ENCODE measurements around the gene GRIK4. TPM values are rescaled to one million over a fixed set of nuclear protein-coding genes. Genes with fewer than 3 reads are reported as not detected.

The GRIK4 gene
- total RNA-seq, 2 donors from 2014 or later: 0.05 to 1.7 TPM

GRCh38 chr11:120956710-120957495 lies 445.4 kb downstream of the GRIK4 start:
- no peaks in the 10 kb centered on the region for H3K4me1 ChIP-seq (replicated peaks)
- no peaks in the 10 kb centered on the region for H3K9me3 ChIP-seq
- no peaks in the 10 kb centered on the region for H3K27me3 ChIP-seq (replicated peaks; ENCODE audit: insufficient read depth)
- no peak overlapping the region for H3K27ac ChIP-seq
- no peaks in the 10 kb centered on the region for H3K36me3 ChIP-seq
- H3K4me3 ChIP-seq: no peak overlapping the region
- WGBS: 87% methylated on average over 16 of the region's 16 CpGs
- intact Hi-C loops (cut with DNase I): loop anchor here (10.0 kb wide), 1 partner anchor 158 kb away; no protein-coding TSS in a partner anchor
- TF ChIP-seq CTCF (IDR thresholded peaks at IDR 0.05) (no peak), POLR2A (IDR thresholded peaks at IDR 0.05) (no peak), POLR2AphosphoS5 (IDR thresholded peaks at IDR 0.05) (no peak)
- DNase-seq (ENCODE audit: low spot score): no peak

GRCh38 chr11:120958185-120958584 lies 446.6 kb downstream of the GRIK4 start:
- no peak for DNase-seq (ENCODE audit: low spot score)
- Histone ChIP-seq H3K36me3 (no peaks in the 10 kb centered on the region), H3K4me1 (replicated peaks) (no peaks in the 10 kb centered on the region), H3K9me3 (no peaks in the 10 kb centered on the region), H3K4me3 (no peak overlapping the region), H3K27ac (no peak overlapping the region), H3K27me3 (replicated peaks; ENCODE audit: insufficient read depth) (no peaks in the 10 kb centered on the region)
- 96% methylated on average over 14 of the region's 14 CpGs for WGBS
- intact Hi-C loops (cut with DNase I): loop anchor here (10.0 kb wide), 1 partner anchor 157 kb away; no protein-coding TSS in a partner anchor
- no peak for TF ChIP-seq POLR2AphosphoS5 (IDR thresholded peaks at IDR 0.05)
- TF ChIP-seq CTCF (IDR thresholded peaks at IDR 0.05): no peak
- TF ChIP-seq POLR2A (IDR thresholded peaks at IDR 0.05): no peak

- Histone ChIP-seq H3K9me3 (no peaks in the 10 kb centered on the region), H3K27me3 (replicated peaks; ENCODE audit: insufficient read depth) (no peaks in the 10 kb centered on the region), H3K27ac (no peak overlapping the region), H3K36me3 (no peaks in the 10 kb centered on the region), H3K4me3 (no peak overlapping the region), H3K4me1 (replicated peaks) (no peaks in the 10 kb centered on the region)
- WGBS: 83% methylated on average over 3 of the region's 3 CpGs
- intact Hi-C loops (cut with DNase I): loop anchor here (10.0 kb wide), 1 partner anchor 156 kb away; no protein-coding TSS in a partner anchor
- no peak for DNase-seq (ENCODE audit: low spot score)
- TF ChIP-seq CTCF (IDR thresholded peaks at IDR 0.05): no peak
- TF ChIP-seq POLR2AphosphoS5 (IDR thresholded peaks at IDR 0.05): no peak
- TF ChIP-seq POLR2A (IDR thresholded peaks at IDR 0.05): no peak
Observed at GRCh38 chr11:120959189-120959588, 447.6 kb downstream of the GRIK4 start.

GRCh38 chr11:120964857-120965256 lies 453.3 kb downstream of the GRIK4 start:
- 100% methylated on average over 1 of the region's 1 CpG for WGBS

More at GRCh38 chr11:120964857-120965256, 453.3 kb downstream of the GRIK4 start:
- DNase-seq (ENCODE audit: low spot score): no peak
- no peaks in the 10 kb centered on the region for H3K9me3 ChIP-seq
- H3K36me3 ChIP-seq: no peaks in the 10 kb centered on the region
- intact Hi-C loops (cut with DNase I): no loop called here
- no peaks in the 10 kb centered on the region for H3K4me1 ChIP-seq (replicated peaks)
- H3K27ac ChIP-seq: no peak overlapping the region
- no peak overlapping the region for H3K4me3 ChIP-seq
- TF ChIP-seq POLR2A (IDR thresholded peaks at IDR 0.05): no peak
- no peak for TF ChIP-seq CTCF (IDR thresholded peaks at IDR 0.05)
- TF ChIP-seq POLR2AphosphoS5 (IDR thresholded peaks at IDR 0.05): no peak
- H3K27me3 ChIP-seq (replicated peaks; ENCODE audit: insufficient read depth): no peaks in the 10 kb centered on the region
